ENCODE measurements around the gene LTBP3.
A peak's percentile ranks its signal among the peaks of the same experiment; 100 is the strongest.

The LTBP3 gene

DNA sequence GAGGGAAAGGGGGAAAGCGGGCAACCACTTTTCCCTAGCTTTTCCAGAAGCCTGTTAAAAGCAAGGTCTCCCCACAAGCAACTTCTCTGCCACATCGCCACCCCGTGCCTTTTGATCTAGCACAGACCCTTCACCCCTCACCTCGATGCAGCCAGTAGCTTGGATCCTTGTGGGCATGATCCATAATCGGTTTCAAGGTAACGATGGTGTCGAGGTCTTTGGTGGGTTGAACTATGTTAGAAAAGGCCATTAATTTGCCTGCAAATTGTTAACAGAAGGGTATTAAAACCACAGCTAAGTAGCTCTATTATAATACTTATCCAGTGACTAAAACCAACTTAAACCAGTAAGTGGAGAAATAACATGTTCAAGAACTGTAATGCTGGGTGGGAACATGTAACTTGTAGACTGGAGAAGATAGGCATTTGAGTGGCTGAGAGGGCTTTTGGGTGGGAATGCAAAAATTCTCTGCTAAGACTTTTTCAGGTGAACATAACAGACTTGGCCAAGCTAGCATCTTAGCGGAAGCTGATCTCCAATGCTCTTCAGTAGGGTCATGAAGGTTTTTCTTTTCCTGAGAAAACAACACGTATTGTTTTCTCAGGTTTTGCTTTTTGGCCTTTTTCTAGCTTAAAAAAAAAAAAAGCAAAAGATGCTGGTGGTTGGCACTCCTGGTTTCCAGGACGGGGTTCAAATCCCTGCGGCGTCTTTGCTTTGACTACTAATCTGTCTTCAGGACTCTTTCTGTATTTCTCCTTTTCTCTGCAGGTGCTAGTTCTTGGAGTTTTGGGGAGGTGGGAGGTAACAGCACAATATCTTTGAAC is 52.5 kb downstream of the LTBP3 start:
- no peak for DNase-seq

- DNase-seq, result no peak
Measured at GRCh38 chr11:65504674-65505465, 53.3 kb downstream of the LTBP3 start.

DNA sequence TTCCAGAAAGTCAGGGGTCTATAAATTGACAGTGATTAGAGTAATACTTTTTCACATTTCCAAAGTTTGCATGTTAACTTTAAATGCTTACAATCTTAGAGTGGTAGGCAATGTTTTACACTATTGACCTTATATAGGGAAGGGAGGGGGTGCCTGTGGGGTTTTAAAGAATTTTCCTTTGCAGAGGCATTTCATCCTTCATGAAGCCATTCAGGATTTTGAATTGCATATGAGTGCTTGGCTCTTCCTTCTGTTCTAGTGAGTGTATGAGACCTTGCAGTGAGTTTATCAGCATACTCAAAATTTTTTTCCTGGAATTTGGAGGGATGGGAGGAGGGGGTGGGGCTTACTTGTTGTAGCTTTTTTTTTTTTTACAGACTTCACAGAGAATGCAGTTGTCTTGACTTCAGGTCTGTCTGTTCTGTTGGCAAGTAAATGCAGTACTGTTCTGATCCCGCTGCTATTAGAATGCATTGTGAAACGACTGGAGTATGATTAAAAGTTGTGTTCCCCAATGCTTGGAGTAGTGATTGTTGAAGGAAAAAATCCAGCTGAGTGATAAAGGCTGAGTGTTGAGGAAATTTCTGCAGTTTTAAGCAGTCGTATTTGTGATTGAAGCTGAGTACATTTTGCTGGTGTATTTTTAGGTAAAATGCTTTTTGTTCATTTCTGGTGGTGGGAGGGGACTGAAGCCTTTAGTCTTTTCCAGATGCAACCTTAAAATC is 54.0 kb downstream of the LTBP3 start:
- no peak for DNase-seq

DNA sequence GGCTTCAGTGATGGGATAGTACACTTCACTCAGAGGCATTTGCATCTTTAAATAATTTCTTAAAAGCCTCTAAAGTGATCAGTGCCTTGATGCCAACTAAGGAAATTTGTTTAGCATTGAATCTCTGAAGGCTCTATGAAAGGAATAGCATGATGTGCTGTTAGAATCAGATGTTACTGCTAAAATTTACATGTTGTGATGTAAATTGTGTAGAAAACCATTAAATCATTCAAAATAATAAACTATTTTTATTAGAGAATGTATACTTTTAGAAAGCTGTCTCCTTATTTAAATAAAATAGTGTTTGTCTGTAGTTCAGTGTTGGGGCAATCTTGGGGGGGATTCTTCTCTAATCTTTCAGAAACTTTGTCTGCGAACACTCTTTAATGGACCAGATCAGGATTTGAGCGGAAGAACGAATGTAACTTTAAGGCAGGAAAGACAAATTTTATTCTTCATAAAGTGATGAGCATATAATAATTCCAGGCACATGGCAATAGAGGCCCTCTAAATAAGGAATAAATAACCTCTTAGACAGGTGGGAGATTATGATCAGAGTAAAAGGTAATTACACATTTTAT is 54.7 kb downstream of the LTBP3 start:
- DNase-seq, result no peak

GRCh38 chr11:65502555-65503367 is 55.4 kb downstream of the LTBP3 start:
- DNase-seq, result no peak

DNA sequence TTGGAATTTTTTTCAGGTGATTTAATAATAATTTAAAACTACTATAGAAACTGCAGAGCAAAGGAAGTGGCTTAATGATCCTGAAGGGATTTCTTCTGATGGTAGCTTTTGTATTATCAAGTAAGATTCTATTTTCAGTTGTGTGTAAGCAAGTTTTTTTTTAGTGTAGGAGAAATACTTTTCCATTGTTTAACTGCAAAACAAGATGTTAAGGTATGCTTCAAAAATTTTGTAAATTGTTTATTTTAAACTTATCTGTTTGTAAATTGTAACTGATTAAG is 55.9 kb downstream of the LTBP3 start:
- DNase-seq, result no peak

DNA sequence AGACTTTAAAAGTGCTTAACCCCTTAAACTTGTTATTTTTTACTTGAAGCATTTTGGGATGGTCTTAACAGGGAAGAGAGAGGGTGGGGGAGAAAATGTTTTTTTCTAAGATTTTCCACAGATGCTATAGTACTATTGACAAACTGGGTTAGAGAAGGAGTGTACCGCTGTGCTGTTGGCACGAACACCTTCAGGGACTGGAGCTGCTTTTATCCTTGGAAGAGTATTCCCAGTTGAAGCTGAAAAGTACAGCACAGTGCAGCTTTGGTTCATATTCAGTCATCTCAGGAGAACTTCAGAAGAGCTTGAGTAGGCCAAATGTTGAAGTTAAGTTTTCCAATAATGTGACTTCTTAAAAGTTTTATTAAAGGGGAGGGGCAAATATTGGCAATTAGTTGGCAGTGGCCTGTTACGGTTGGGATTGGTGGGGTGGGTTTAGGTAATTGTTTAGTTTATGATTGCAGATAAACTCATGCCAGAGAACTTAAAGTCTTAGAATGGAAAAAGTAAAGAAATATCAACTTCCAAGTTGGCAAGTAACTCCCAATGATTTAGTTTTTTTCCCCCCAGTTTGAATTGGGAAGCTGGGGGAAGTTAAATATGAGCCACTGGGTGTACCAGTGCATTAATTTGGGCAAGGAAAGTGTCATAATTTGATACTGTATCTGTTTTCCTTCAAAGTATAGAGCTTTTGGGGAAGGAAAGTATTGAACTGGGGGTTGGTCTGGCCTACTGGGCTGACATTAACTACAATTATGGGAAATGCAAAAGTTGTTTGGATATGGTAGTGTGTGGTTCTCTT is 56.5 kb downstream of the LTBP3 start:
- DNase-seq, result no peak

DNA sequence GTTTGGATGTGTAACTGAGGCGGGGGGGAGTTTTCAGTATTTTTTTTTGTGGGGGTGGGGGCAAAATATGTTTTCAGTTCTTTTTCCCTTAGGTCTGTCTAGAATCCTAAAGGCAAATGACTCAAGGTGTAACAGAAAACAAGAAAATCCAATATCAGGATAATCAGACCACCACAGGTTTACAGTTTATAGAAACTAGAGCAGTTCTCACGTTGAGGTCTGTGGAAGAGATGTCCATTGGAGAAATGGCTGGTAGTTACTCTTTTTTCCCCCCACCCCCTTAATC is 57.0 kb downstream of the LTBP3 start:
- no peak for DNase-seq

- DNase-seq, result no peak
Measured at GRCh38 chr11:65500387-65501185, 57.6 kb downstream of the LTBP3 start.

GRCh38 chr11:65499713-65500386 is 58.3 kb downstream of the LTBP3 start:
- DNase-seq, result no peak

- DNase-seq, result peak; percentile 80
Measured at GRCh38 chr11:65498977-65499712, 59.0 kb downstream of the LTBP3 start, which contains the start of gene MALAT1. Gene MALAT1 (plus strand): TSS chr11:65499045.

GRCh38 chr11:65498727-65498976 is 59.5 kb downstream of the LTBP3 start:
- DNase-seq, result no peak

DNA sequence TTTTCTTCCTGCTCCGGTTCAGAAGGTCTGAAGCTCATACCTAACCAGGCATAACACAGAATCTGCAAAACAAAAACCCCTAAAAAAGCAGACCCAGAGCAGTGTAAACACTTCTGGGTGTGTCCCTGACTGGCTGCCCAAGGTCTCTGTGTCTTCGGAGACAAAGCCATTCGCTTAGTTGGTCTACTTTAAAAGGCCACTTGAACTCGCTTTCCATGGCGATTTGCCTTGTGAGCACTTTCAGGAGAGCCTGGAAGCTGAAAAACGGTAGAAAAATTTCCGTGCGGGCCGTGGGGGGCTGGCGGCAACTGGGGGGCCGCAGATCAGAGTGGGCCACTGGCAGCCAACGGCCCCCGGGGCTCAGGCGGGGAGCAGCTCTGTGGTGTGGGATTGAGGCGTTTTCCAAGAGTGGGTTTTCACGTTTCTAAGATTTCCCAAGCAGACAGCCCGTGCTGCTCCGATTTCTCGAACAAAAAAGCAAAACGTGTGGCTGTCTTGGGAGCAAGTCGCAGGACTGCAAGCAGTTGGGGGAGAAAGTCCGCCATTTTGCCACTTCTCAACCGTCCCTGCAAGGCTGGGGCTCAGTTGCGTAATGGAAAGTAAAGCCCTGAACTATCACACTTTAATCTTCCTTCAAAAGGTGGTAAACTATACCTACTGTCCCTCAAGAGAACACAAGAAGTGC is 60.0 kb downstream of the LTBP3 start:
- DNase-seq, result no peak

DNA sequence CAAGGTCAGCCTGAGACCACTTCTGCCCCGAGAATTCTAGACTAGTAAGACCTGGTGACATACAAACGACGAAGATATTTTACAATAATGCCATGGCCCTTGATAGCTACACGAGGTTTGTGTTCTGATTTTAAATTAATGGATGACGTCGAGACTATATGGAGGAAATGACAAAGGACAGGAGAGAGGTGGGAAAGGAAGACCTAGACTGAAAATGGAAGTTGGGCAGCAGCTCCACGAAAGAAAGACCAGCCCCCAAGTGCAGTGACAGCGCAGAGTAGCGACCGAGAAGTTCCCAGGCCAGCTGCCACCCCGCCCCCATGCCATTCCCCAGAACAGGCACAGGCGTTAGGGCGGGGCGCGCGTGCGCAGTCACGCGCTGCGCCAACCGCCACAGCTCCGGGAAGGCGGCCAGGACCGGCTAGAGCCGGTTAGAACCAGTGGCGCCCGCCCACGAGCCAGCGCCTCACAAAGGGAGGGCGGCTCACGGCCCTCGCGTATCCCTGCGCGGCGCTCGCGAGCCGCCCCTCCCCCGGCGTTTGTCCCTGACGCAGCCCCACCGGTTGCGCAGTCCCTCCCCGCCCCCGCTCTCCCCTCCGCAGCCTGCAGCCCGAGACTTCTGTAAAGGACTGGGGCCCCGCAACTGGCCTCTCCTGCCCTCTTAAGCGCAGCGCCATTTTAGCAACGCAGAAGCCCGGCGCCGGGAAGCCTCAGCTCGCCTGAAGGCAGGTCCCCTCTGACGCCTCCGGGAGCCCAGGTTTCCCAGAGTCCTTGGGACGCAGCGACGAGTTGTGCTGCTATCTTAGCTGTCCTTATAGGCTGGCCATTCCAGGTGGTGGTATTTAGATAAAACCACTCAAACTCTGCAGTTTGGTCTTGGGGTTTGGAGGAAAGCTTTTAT is 60.8 kb downstream of the LTBP3 start:
- peak; percentile 98 for DNase-seq

DNA sequence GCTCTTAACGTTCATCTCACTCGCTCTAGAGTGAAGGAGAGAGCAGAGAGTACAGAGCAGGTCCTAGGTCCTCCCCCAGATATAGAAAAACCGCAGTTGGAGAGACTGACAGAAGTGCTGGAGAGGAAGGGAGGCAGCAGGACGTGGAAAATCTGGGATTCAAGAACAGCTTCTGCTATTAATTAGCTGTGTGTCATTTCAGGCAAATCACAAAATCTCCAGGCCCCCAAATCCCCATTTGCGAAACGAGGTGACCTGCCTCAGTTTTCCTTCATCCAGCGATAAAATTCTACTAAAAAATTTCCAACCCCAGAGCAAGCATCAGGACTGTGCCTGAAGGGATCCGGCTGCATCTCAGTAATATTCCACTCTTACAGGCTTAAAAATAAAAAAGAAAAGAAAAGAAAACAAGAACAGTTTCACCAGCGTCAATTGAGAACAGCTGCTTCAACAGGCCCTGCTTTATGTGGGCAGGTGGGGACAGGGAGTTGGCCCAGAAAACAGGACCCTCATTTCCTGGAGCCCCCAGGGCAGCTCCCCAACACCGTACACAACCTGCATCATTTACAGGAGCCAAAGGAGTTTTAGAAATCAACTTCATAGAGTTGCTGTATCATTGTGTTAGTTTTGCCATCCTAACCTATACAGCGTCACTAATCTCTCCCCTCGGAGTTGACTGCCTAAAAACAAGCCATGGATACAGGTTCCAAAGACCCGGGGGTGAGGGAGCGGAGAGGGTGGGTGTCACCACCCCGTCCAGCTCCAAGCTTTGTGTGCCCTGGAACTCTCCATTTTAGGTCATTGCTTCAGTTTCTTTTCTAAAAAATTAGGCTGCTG is 61.6 kb downstream of the LTBP3 start:
- no peak for DNase-seq

- no peak for DNase-seq
Measured at GRCh38 chr11:65493367-65494176, 64.6 kb downstream of the LTBP3 start.

Measured in DMS153 (cell line).